HepG2 (cell line): ENCODE measurements around the gene QRSL1. TPM values are rescaled to one million over a fixed set of nuclear protein-coding genes. Genes with fewer than 3 reads are reported as not detected.
A peak's percentile ranks its signal among the peaks of the same experiment; 100 is the strongest.

ENCODE experiments used
- AKAP8 ChIP-seq: sonication (generic); formaldehyde crosslinking; IDR thresholded peaks from 2 replicates; pipeline ENCODE4 v1.5.1; 2020; ENCODE audit warnings: mild to moderate bottlenecking, missing genetic modification reagents
- ARID3A ChIP-seq: IDR thresholded peaks from 2 replicates; pipeline ENCODE4 v1.6.1; 2012; ENCODE audit warnings: low read depth, low read length, improper control_type of control experiment
- BHLHE40 ChIP-seq: IDR thresholded peaks from 2 replicates; pipeline ENCODE4 v1.6.1; 2011; ENCODE audit warnings: low read length, improper control_type of control experiment
- DRAP1 ChIP-seq: IDR thresholded peaks from 2 replicates; pipeline ENCODE4 v1.6.1; 2016; ENCODE audit warnings: missing genetic modification reagents, missing compliant biosample characterization
- HMG20B ChIP-seq: conservative IDR thresholded peaks from 2 replicates; pipeline ENCODE4 v1.6.1; 2016; ENCODE audit warnings: missing genetic modification reagents, missing compliant biosample characterization
- HNRNPUL1 ChIP-seq: fragments of 200-400 bp; formaldehyde crosslinking; IDR thresholded peaks from 2 replicates; pipeline ENCODE4 v1.6.1; 2017; ENCODE audit warnings: low read depth, mild to moderate bottlenecking, low read length, moderate library complexity
- JUN ChIP-seq: sonication (generic); formaldehyde crosslinking; IDR thresholded peaks from 2 replicates; pipeline ENCODE4 v1.4.0; 2020; ENCODE audit warnings: mild to moderate bottlenecking, missing genetic modification reagents
- KAT8 ChIP-seq: IDR thresholded peaks from 2 replicates; pipeline ENCODE4 v1.6.1; 2016; ENCODE audit warnings: missing genetic modification reagents, missing compliant biosample characterization
- MED1 ChIP-seq: sonication (generic); formaldehyde crosslinking; IDR thresholded peaks from 2 replicates; pipeline ENCODE4 v1.4.0; 2020; ENCODE audit warnings: missing genetic modification reagents
- POLR2G ChIP-seq: fragments of 200-400 bp; formaldehyde crosslinking; IDR thresholded peaks from 2 replicates; pipeline ENCODE4 v1.6.1; 2018; ENCODE audit warnings: mild to moderate bottlenecking, low read depth, low read length, moderate library complexity
- RFX5 ChIP-seq: IDR thresholded peaks from 2 replicates; pipeline ENCODE4 v1.6.1; 2011; ENCODE audit warnings: low read depth, low read length, improper control_type of control experiment
- STAG1 ChIP-seq: sonication (generic); formaldehyde crosslinking; IDR thresholded peaks from 2 replicates; pipeline ENCODE4 v1.4.0; 2020; ENCODE audit warnings: missing genetic modification reagents
- TBX2 ChIP-seq: sonication (generic); formaldehyde crosslinking; IDR thresholded peaks from 2 replicates; pipeline ENCODE4 v1.5.0; 2020; ENCODE audit warnings: missing genetic modification reagents, mild to moderate bottlenecking, borderline replicate concordance
- ZBTB43 ChIP-seq: sonication (generic); formaldehyde crosslinking; conservative IDR thresholded peaks from 2 replicates; pipeline ENCODE4 v1.4.0; 2020; ENCODE audit warnings: missing genetic modification reagents
- ZFP41 ChIP-seq: sonication (generic); formaldehyde crosslinking; IDR thresholded peaks from 2 replicates; pipeline ENCODE4 v1.4.0; 2020; ENCODE audit warnings: mild to moderate bottlenecking, missing genetic modification reagents, borderline replicate concordance
- ZNF160 ChIP-seq: sonication (generic); formaldehyde crosslinking; IDR thresholded peaks from 2 replicates; pipeline ENCODE4 v1.8.0; 2022; ENCODE audit warnings: mild to moderate bottlenecking, inconsistent platforms, missing genetic modification reagents
- ZNF747 ChIP-seq: sonication (generic); formaldehyde crosslinking; IDR thresholded peaks from 2 replicates; pipeline ENCODE4 v1.8.1; 2023; ENCODE audit warnings: missing genetic modification reagents, mild to moderate bottlenecking, borderline replicate concordance
- ZSCAN20 ChIP-seq: sonication (generic); formaldehyde crosslinking; IDR thresholded peaks from 2 replicates; pipeline ENCODE4 v1.4.0; 2020; ENCODE audit warnings: missing genetic modification reagents, mild to moderate bottlenecking, borderline replicate concordance
- ZSCAN22 ChIP-seq: sonication (generic); formaldehyde crosslinking; IDR thresholded peaks from 2 replicates; pipeline ENCODE4 v1.4.0; 2020; ENCODE audit warnings: mild to moderate bottlenecking, missing genetic modification reagents
- polyA plus RNA-seq, 8 experiments: library from polyadenylated mRNA; depleted of rRNA in 3 of 8; stranded (reverse) in 7 of 8; unstranded in 1 of 8; fragments of >200 nt; fragmentation: Illumina TruSeq in 4 of 8; extraction: Trizol in 4 of 8; gene quantifications; 2 replicates each; pipeline versions ENCODE4 v1.2.1 to v1.2.3, GENCODE V29; 2011 to 2016; ENCODE audit warnings: low read depth in 4 of 8, missing spikeins in 1 of 8, mixed read lengths in 1 of 8; ENCODE audit not compliant: insufficient read depth in 1 of 8
- total RNA-seq, 5 experiments: library from RNA; depleted of rRNA; stranded (reverse); fragments of >200 nt; fragmentation: Illumina TruSeq; extraction: Trizol; gene quantifications; 2 replicates each; pipeline ENCODE4 v1.2.3, GENCODE V29; 2016; ENCODE audit warnings: low read depth in 1 of 5
- TF ChIP-seq, protein P1 (sequence below): sonication (generic); formaldehyde crosslinking; IDR thresholded peaks from 2 replicates; pipeline ENCODE4 v1.5.0; 2020; ENCODE audit warnings: missing genetic modification reagents
- TF ChIP-seq, protein P2 (sequence below): IDR thresholded peaks from 2 replicates; pipeline ENCODE4 v1.6.1; 2018; ENCODE audit warnings: missing genetic modification reagents
- TF ChIP-seq, protein P3 (sequence below): sonication (generic); formaldehyde crosslinking; IDR thresholded peaks from 2 replicates; pipeline ENCODE4 v1.8.1; 2022; ENCODE audit warnings: mild to moderate bottlenecking, missing genetic modification reagents

Gene QRSL1
- total and polyA plus RNA-seq, 2 of the 13 experiments (the other 11 are each of a cell fraction or from before 2014, with no cell fraction given), result 8.2 to 22.3 TPM

GRCh38 chr6:106702451-106703110 is 73.2 kb downstream of the QRSL1 start (continued):
- TF ChIP-seq, protein P1, sequence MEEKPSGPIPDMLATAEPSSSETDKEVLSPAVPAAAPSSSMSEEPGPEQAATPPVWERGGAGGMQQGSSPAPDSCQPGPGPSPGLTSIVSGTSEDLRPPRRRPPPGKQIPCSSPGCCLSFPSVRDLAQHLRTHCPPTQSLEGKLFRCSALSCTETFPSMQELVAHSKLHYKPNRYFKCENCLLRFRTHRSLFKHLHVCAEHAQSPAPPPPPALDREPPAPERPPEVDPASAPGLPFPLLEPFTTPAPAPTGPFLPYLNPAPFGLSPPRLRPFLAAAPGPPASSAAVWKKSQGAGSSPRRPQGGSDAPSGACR (CRISPR knock-in tag), result no peak
- TF ChIP-seq HMG20B (CRISPR knock-in tag) (no peak; the same call in 1 of the 2 replicates), ZBTB43 (CRISPR knock-in tag) (peak; percentile 65), JUN (CRISPR knock-in tag) (0 out of 2 replicates have a peak, but pooled peaks have one; percentile 28), MED1 (CRISPR knock-in tag) (peak; percentile 75), ARID3A (peak; percentile 59; the same call in 1 of the 2 replicates), HNRNPUL1 (no peak), KAT8 (CRISPR knock-in tag) (no peak), ZSCAN20 (CRISPR knock-in tag) (0 out of 2 replicates have a peak, but pooled peaks have one; percentile 47), ZSCAN22 (CRISPR knock-in tag) (no peak), ZNF160 (CRISPR knock-in tag) (0 out of 2 replicates have a peak, but pooled peaks have one; percentile 42), STAG1 (CRISPR knock-in tag) (0 out of 2 replicates have a peak, but pooled peaks have one; percentile 4), DRAP1 (CRISPR knock-in tag) (0 out of 2 replicates have a peak, but pooled peaks have one; percentile 49), ZNF747 (CRISPR knock-in tag) (no peak), TBX2 (peak; percentile 78; the same call in 1 of the 2 replicates), POLR2G (peak; percentile 47; the same call in 1 of the 2 replicates), RFX5 (no peak), AKAP8 (no peak), ZFP41 (CRISPR knock-in tag) (no peak), BHLHE40 (peak; percentile 35; the same call in 1 of the 2 replicates)
- TF ChIP-seq, protein P2, sequence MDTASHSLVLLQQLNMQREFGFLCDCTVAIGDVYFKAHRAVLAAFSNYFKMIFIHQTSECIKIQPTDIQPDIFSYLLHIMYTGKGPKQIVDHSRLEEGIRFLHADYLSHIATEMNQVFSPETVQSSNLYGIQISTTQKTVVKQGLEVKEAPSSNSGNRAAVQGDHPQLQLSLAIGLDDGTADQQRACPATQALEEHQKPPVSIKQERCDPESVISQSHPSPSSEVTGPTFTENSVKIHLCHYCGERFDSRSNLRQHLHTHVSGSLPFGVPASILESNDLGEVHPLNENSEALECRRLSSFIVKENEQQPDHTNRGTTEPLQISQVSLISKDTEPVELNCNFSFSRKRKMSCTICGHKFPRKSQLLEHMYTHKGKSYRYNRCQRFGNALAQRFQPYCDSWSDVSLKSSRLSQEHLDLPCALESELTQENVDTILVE (CRISPR knock-in tag), result no peak
- TF ChIP-seq, protein P3, sequence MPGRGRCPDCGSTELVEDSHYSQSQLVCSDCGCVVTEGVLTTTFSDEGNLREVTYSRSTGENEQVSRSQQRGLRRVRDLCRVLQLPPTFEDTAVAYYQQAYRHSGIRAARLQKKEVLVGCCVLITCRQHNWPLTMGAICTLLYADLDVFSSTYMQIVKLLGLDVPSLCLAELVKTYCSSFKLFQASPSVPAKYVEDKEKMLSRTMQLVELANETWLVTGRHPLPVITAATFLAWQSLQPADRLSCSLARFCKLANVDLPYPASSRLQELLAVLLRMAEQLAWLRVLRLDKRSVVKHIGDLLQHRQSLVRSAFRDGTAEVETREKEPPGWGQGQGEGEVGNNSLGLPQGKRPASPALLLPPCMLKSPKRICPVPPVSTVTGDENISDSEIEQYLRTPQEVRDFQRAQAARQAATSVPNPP (CRISPR knock-in tag), result peak; percentile 81; the same call in 1 of the 2 replicates
